ENCODE measurements around the gene RASA1.

Gene RASA1

GRCh38 chr5:87413343-87413645, 145.6 kb downstream of the RASA1 start:
- peak overlapping the region; percentile 95 for H3K4me3 ChIP-seq
- no peak for DNase-seq (ENCODE audit: low spot score)
- H3K27ac ChIP-seq: peak overlapping the region; percentile 99
- no peak for TF ChIP-seq CTCF (IDR thresholded peaks at IDR 0.05)

GRCh38 chr5:87418506-87418905, 150.8 kb downstream of the RASA1 start:
- no peak overlapping the region for H3K4me3 ChIP-seq
- no peak for DNase-seq (ENCODE audit: low spot score)
- H3K27ac ChIP-seq: no peak overlapping the region
- no peak for TF ChIP-seq CTCF (IDR thresholded peaks at IDR 0.05)

- DNase-seq (ENCODE audit: low spot score): no peak
- no peak overlapping the region for H3K27ac ChIP-seq
- no peak for TF ChIP-seq CTCF (IDR thresholded peaks at IDR 0.05)
- no peak overlapping the region for H3K4me3 ChIP-seq
These were observed 153.6 kb downstream of the RASA1 start for GRCh38 chr5:87421307-87421706.

GRCh38 chr5:87423755-87424154, 156.1 kb downstream of the RASA1 start:
- H3K4me3 ChIP-seq: no peak overlapping the region
- no peak overlapping the region for H3K27ac ChIP-seq
- no peak for DNase-seq (ENCODE audit: low spot score)
- no peak for TF ChIP-seq CTCF (IDR thresholded peaks at IDR 0.05)

- no peak for DNase-seq (ENCODE audit: low spot score)
- Histone ChIP-seq H3K4me3 (no peak overlapping the region), H3K27ac (no peak overlapping the region)
- no peak for TF ChIP-seq CTCF (IDR thresholded peaks at IDR 0.05)
These were observed 163.3 kb downstream of the RASA1 start for GRCh38 chr5:87430863-87431457.

GRCh38 chr5:87432460-87432859, 164.8 kb downstream of the RASA1 start:
- Histone ChIP-seq H3K4me3 (no peak overlapping the region), H3K27ac (no peak overlapping the region)
- TF ChIP-seq CTCF (IDR thresholded peaks at IDR 0.05): no peak
- DNase-seq (ENCODE audit: low spot score): no peak

- DNase-seq (ENCODE audit: low spot score): no peak
- Histone ChIP-seq H3K27ac (no peak overlapping the region), H3K4me3 (no peak overlapping the region)
- no peak for TF ChIP-seq CTCF (IDR thresholded peaks at IDR 0.05)
These were observed 166.3 kb downstream of the RASA1 start for GRCh38 chr5:87433945-87434344.

Measured in coronary artery (tissue), 2 donors.